ENCODE results near the gene COBL. TPM values are rescaled to one million over a fixed set of nuclear protein-coding genes. Genes with fewer than 3 reads are reported as not detected.

Gene COBL
- total RNA-seq, 2 donors from 2014 or later: not detected

- Mint-ChIP-seq H3K4me3 (no peak overlapping the region), H3K27ac (no peak overlapping the region), H3K4me1 (no peaks in the 10 kb centered on the region), H3K27me3 (peaks cover 21% of the 10 kb centered on the region), H3K36me3 (ENCODE audit: low read depth) (no peaks in the 10 kb centered on the region), H3K9me3 (peaks cover 4% of the 10 kb centered on the region)
- ATAC-seq (replicated peaks): no peak
Observed at GRCh38 chr7:51278797-51279196, 37.8 kb downstream of the COBL start.

DNA sequence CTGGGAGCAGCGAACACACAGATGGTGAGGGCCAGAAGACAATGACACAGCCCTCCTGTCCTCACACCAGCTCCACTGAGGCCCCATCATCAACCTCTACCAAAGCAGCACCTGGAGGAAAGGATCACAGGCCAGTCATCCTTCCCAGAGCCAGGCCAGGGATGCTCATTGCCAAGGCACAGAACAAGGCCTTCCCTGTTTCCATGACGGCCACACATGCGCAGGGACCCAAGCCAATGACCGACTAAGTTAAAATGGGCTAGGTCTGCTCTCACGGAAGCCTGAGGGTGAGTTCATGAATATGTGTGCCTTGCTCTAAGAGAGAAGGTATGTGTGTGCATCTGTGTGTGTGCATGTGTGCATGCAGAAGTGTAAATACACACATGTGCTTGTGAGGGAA lies 39.6 kb downstream of the COBL start:
- H3K27me3 Mint-ChIP-seq: peaks cover 11% of the 10 kb centered on the region
- no peak for ATAC-seq (replicated peaks)
- no peaks in the 10 kb centered on the region for H3K9me3 Mint-ChIP-seq
- H3K27ac Mint-ChIP-seq: no peak overlapping the region
- no peak overlapping the region for H3K4me3 Mint-ChIP-seq
- no peaks in the 10 kb centered on the region for H3K36me3 Mint-ChIP-seq (ENCODE audit: low read depth)
- H3K4me1 Mint-ChIP-seq: no peaks in the 10 kb centered on the region

DNA sequence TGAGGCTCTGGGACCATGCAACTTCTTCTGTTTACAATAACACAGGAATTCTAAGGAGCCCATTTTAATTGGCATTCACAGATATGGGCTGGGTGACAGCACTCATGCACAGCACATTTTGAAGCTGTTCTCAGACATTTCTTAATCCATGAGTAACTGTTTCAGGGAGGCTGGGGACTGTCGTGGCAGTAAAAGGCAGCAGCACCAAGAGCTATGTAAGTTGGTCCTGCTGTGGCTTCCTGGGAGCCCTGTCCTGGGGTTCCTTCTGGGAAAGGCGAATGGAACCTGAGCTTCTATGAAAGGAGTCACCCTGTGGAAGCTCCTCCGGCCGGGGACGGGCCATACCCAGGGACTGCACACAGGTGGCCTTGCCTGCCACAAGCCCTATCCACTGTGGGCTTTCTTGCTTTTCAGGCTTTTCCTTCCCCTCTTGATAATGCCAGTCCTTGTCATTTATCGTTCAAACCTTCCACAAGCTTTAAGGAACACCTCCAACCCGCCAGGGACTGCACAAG lies 40.5 kb downstream of the COBL start:
- ATAC-seq (replicated peaks): no peak
- no peak overlapping the region for H3K27ac Mint-ChIP-seq
- no peaks in the 10 kb centered on the region for H3K36me3 Mint-ChIP-seq (ENCODE audit: low read depth)

DNA sequence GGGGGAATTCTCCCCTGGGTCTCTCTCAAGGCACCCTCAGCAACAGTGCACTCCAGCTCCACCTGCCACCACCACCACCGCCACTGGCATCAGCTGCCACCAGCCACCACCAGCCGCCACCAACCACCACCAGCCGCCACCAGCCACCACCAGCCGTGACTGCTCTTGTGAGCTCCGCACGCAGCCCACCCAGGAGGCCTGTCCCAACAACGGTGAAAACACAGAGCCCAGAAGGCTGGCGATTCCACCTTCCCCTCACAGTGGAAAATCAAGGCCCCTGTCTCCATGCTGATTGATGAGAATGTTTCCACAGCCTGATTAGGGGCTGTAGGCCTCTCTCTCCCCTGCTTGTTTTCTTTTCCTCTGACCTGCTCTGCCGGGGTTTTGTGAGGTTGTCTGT lies 41.1 kb downstream of the COBL start:
- no peak for ATAC-seq (replicated peaks)
- Mint-ChIP-seq H3K27me3 (peaks cover 5% of the 10 kb centered on the region), H3K9me3 (no peaks in the 10 kb centered on the region), H3K4me1 (no peaks in the 10 kb centered on the region), H3K27ac (no peak overlapping the region), H3K4me3 (no peak overlapping the region), H3K36me3 (ENCODE audit: low read depth) (no peaks in the 10 kb centered on the region)

More for the DNA sequence above, 40.5 kb downstream of the COBL start:
- Mint-ChIP-seq H3K4me3 (no peak overlapping the region), H3K27me3 (peaks cover 11% of the 10 kb centered on the region), H3K4me1 (no peaks in the 10 kb centered on the region), H3K9me3 (no peaks in the 10 kb centered on the region)

- H3K27ac Mint-ChIP-seq: no peak overlapping the region
- H3K27me3 Mint-ChIP-seq: peaks cover 4% of the 10 kb centered on the region
- no peak overlapping the region for H3K4me3 Mint-ChIP-seq
- no peaks in the 10 kb centered on the region for H3K4me1 Mint-ChIP-seq
- ATAC-seq (replicated peaks): no peak
- H3K9me3 Mint-ChIP-seq: no peaks in the 10 kb centered on the region
- H3K36me3 Mint-ChIP-seq (ENCODE audit: low read depth): no peaks in the 10 kb centered on the region
Observed at GRCh38 chr7:51274955-51275354, 41.7 kb downstream of the COBL start.

DNA sequence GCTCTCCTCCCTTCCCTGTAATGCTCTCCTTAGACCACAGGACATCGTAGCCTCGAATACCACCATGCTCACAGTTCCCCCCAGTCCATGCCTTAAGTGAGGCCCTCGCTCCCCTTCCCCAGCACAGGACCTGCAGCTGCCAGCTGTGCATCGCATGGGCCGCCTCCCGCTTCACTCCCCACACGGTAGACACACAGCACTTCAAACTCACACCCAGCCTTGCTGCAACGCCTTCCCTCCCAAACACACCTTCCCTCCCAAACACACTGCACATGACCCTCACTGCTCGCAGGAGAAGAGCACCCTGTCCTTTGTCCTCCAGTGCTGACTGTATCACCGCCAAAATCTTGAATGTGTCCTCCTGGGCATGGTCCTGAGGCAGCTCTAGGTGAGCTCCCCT lies 42.6 kb downstream of the COBL start:
- H3K36me3 Mint-ChIP-seq (ENCODE audit: low read depth): no peaks in the 10 kb centered on the region
- H3K9me3 Mint-ChIP-seq: no peaks in the 10 kb centered on the region
- ATAC-seq (replicated peaks): no peak
- no peak overlapping the region for H3K27ac Mint-ChIP-seq
- H3K4me3 Mint-ChIP-seq: no peak overlapping the region
- peaks cover 4% of the 10 kb centered on the region for H3K27me3 Mint-ChIP-seq
- no peaks in the 10 kb centered on the region for H3K4me1 Mint-ChIP-seq

GRCh38 chr7:51273360-51273759 lies 43.2 kb downstream of the COBL start:
- H3K9me3 Mint-ChIP-seq: no peaks in the 10 kb centered on the region
- peaks cover 4% of the 10 kb centered on the region for H3K27me3 Mint-ChIP-seq
- H3K36me3 Mint-ChIP-seq (ENCODE audit: low read depth): no peaks in the 10 kb centered on the region
- no peaks in the 10 kb centered on the region for H3K4me1 Mint-ChIP-seq
- H3K4me3 Mint-ChIP-seq: no peak overlapping the region
- H3K27ac Mint-ChIP-seq: no peak overlapping the region
- no peak for ATAC-seq (replicated peaks)

GRCh38 chr7:51270965-51271364 lies 45.6 kb downstream of the COBL start:
- Mint-ChIP-seq H3K27me3 (peaks cover 4% of the 10 kb centered on the region), H3K9me3 (no peaks in the 10 kb centered on the region), H3K36me3 (ENCODE audit: low read depth) (no peaks in the 10 kb centered on the region), H3K4me3 (no peak overlapping the region), H3K4me1 (no peaks in the 10 kb centered on the region), H3K27ac (no peak overlapping the region)
- ATAC-seq (replicated peaks): no peak

- Mint-ChIP-seq H3K36me3 (ENCODE audit: low read depth) (no peaks in the 10 kb centered on the region), H3K4me3 (no peak overlapping the region), H3K4me1 (no peaks in the 10 kb centered on the region), H3K9me3 (no peaks in the 10 kb centered on the region), H3K27ac (no peak overlapping the region), H3K27me3 (no peaks in the 10 kb centered on the region)
- ATAC-seq (replicated peaks): no peak
Observed at GRCh38 chr7:51269911-51270310, 46.7 kb downstream of the COBL start.

DNA sequence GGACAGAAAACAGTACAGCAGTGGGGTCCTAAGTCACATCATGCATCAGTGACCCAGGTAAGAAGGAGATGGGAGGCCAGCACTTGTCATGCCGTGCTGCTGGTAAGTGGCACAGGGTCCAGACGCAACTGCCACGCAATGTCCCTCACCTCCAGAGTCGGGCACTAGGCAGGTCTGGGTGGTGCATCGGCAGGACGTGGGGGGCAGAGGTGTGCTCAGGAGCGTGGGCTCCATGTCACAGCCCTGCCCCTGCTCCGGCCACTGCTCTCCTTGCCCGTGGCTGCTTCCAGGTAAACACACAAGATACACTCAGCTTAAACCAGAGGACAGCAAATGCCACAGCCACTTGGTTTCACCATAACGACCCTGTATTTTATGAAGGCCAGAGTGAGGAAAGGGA lies 47.3 kb downstream of the COBL start:
- no peaks in the 10 kb centered on the region for H3K36me3 Mint-ChIP-seq (ENCODE audit: low read depth)
- no peak overlapping the region for H3K27ac Mint-ChIP-seq
- ATAC-seq (replicated peaks): no peak
- no peaks in the 10 kb centered on the region for H3K9me3 Mint-ChIP-seq
- no peak overlapping the region for H3K4me3 Mint-ChIP-seq
- H3K4me1 Mint-ChIP-seq: no peaks in the 10 kb centered on the region
- H3K27me3 Mint-ChIP-seq: no peaks in the 10 kb centered on the region

DNA sequence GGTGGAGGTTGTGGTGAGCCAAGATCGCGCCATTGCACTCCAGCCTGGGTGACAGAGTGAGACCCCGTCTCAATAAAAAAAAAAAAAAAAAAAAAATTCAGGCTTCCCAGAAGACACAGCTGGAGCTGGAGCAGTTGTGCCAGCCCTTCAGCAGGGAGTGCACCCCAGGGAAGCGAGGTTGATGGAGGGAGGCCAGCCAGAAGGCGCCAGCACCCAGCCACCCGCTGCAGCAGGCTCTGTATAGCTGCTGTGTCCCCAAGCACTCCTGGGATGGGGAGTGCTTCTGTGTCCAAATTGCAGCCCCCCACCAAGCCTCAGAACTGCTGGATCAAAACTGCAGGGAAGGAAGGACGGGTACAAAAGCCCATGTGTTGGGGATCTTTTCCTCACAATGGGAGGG lies 47.8 kb downstream of the COBL start:
- no peak overlapping the region for H3K4me3 Mint-ChIP-seq
- H3K27me3 Mint-ChIP-seq: no peaks in the 10 kb centered on the region
- no peaks in the 10 kb centered on the region for H3K4me1 Mint-ChIP-seq
- H3K9me3 Mint-ChIP-seq: no peaks in the 10 kb centered on the region
- no peaks in the 10 kb centered on the region for H3K36me3 Mint-ChIP-seq (ENCODE audit: low read depth)
- no peak for ATAC-seq (replicated peaks)
- no peak overlapping the region for H3K27ac Mint-ChIP-seq

DNA sequence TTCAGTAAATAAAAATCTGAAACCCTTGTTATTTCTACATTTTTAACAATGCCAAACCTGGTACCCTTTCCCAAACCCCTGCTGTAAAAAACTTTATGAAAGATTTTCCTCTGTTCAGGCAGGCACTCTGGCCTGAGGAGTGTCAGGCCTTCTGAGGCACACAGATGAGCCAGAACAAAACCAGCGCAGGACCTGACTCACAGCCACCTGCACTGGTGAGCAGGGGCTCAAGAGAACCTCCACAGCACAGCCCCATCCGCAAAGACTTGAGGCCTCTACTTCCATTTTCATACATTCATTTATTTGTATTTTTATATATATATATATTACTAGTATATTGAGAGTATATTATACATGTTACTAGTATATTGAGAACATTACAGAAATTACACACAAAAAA lies 49.4 kb downstream of the COBL start:
- H3K9me3 Mint-ChIP-seq: no peaks in the 10 kb centered on the region
- H3K27me3 Mint-ChIP-seq: no peaks in the 10 kb centered on the region
- no peak for ATAC-seq (replicated peaks)
- H3K4me3 Mint-ChIP-seq: no peak overlapping the region
- H3K4me1 Mint-ChIP-seq: no peaks in the 10 kb centered on the region
- no peaks in the 10 kb centered on the region for H3K36me3 Mint-ChIP-seq (ENCODE audit: low read depth)
- no peak overlapping the region for H3K27ac Mint-ChIP-seq

DNA sequence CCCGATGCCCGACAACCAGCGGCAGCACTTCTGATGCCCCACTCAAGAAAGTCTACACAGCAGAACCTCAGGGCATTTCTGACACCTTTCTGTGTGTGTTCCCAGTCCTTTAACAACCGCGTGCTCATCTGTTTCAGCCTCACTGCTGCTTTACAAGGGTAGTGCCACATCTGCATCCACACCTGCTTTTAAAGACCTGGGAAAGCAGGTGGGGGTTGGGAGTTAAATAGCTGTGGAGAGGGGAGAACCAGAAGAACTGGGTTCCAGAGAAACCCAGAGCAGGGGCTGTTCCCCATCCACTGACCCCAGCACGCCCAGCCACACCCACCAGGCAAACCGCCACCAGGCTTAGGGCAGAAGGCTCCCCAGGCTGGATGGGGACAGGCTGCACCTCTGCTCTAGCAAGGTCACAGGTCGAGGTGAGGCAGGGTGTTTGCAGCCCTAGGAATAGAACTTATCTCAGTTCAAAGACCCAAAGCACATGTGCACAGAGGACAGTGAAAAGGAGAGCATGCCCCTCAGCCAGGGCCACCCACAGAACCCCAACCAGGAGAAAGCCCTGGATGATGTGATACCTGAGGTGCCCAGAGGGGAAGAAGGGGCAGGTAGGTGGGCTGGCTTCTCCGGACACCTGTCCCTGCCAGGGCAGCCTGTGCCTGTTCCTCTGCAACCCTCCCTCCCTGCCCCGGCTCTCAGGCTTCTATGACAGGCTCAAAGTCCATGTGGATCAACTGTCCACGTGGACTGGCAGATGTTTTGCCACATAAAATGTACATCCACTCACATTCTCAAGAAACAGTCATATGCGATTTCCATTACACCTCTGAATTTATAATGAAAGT lies 51.3 kb downstream of the COBL start:
- Mint-ChIP-seq H3K27me3 (peaks cover 3% of the 10 kb centered on the region), H3K4me3 (no peak overlapping the region), H3K9me3 (no peaks in the 10 kb centered on the region), H3K4me1 (peaks cover 5% of the 10 kb centered on the region), H3K27ac (no peak overlapping the region), H3K36me3 (ENCODE audit: low read depth) (no peaks in the 10 kb centered on the region)
- ATAC-seq (replicated peaks): no peak

DNA sequence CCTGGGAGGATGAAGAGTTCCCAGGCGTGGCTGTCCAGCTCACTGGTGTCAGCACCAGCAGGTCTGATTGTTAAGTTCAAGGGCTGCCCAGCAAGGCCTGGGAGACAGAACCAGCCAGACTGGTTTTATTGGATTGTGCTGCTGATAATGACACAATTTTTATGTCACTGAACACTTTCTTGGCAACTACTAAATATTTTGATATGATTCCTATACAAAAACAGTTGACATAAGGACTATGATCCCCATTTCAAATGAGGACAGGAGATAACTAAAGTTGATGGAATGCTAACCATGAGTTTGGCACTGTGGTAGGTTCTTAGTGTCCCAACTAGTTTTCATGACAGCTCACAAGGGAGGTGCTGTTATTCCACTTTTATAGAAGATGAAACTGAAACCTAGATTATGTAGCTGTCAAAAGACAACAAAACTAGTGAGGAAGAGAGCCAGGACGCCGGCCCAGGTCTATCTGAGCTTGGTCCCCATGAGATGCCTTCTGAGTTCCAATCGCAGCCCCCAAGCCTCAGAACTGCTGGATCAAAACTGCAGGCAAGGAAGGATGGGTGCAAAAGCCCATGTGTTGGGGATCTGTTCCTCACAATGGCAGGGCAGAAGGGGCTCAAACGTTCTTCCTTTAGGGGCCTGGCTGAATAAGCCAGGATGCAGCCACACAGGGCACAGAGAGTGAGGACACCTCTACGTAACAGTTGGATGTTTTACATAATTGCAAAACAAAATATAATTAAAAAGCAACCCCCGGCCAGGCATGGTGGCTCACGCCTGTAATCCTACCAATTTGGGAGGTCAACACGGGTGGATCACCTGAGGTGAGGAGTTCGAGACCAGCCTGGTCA lies 52.8 kb downstream of the COBL start:
- Mint-ChIP-seq H3K4me3 (no peak overlapping the region), H3K4me1 (peaks cover 5% of the 10 kb centered on the region), H3K27ac (no peak overlapping the region), H3K9me3 (no peaks in the 10 kb centered on the region), H3K36me3 (ENCODE audit: low read depth) (no peaks in the 10 kb centered on the region), H3K27me3 (peaks cover 7% of the 10 kb centered on the region)
- no peak for ATAC-seq (replicated peaks)
